ENCODE results near the gene ACTA2.

The ACTA2 gene

GRCh38 chr10:88957381-88957780, 4.8 kb upstream of the ACTA2 start:
- Histone ChIP-seq H3K4me1 (ENCODE audit: control insufficient read depth, insufficient read depth, low read length) (peaks cover 4% of the 10 kb centered on the region), H3K9me3 (ENCODE audit: control insufficient read depth, low read length) (no peaks in the 10 kb centered on the region), H3K27ac (ENCODE audit: insufficient read depth, low read depth, low read length, poor library complexity, severe bottlenecking) (no peak overlapping the region), H3K4me3 (ENCODE audit: insufficient read depth, low read depth, low read length) (no peak overlapping the region), H3K36me3 (ENCODE audit: control insufficient read depth, insufficient read depth, low read length) (no peaks in the 10 kb centered on the region), H3K27me3 (ENCODE audit: control insufficient read depth, insufficient read depth, low read length, poor library complexity, severe bottlenecking) (no peaks in the 10 kb centered on the region)
- 93 to 95% methylated on average over 1 of the region's 1 CpG for WGBS, 2 experiments

GRCh38 chr10:88954458-88955083, 2.0 kb upstream of the ACTA2 start:
- Histone ChIP-seq H3K27me3 (ENCODE audit: control insufficient read depth, insufficient read depth, low read length, poor library complexity, severe bottlenecking) (no peaks in the 10 kb centered on the region), H3K27ac (ENCODE audit: insufficient read depth, low read depth, low read length, poor library complexity, severe bottlenecking) (no peak overlapping the region), H3K9me3 (ENCODE audit: control insufficient read depth, low read length) (no peaks in the 10 kb centered on the region), H3K36me3 (ENCODE audit: control insufficient read depth, insufficient read depth, low read length) (no peaks in the 10 kb centered on the region), H3K4me3 (ENCODE audit: insufficient read depth, low read depth, low read length) (no peak overlapping the region), H3K4me1 (ENCODE audit: control insufficient read depth, insufficient read depth, low read length) (peaks cover 14% of the 10 kb centered on the region)
- 87 to 100% methylated on average over 1 to 3 of the region's 4 CpGs for WGBS, 2 experiments

GRCh38 chr10:88953662-88954061, 1.1 kb upstream of the ACTA2 start:
- WGBS, 2 experiments, result 88 to 90% methylated on average over 5 of the region's 5 CpGs
- Histone ChIP-seq H3K27ac (ENCODE audit: insufficient read depth, low read depth, low read length, poor library complexity, severe bottlenecking) (no peak overlapping the region), H3K9me3 (ENCODE audit: control insufficient read depth, low read length) (no peaks in the 10 kb centered on the region), H3K27me3 (ENCODE audit: control insufficient read depth, insufficient read depth, low read length, poor library complexity, severe bottlenecking) (no peaks in the 10 kb centered on the region), H3K4me1 (ENCODE audit: control insufficient read depth, insufficient read depth, low read length) (peaks cover 14% of the 10 kb centered on the region), H3K4me3 (ENCODE audit: insufficient read depth, low read depth, low read length) (no peak overlapping the region), H3K36me3 (ENCODE audit: control insufficient read depth, insufficient read depth, low read length) (no peaks in the 10 kb centered on the region)

- no peaks in the 10 kb centered on the region for H3K27me3 ChIP-seq (ENCODE audit: control insufficient read depth, insufficient read depth, low read length, poor library complexity, severe bottlenecking)
- no peak overlapping the region for H3K27ac ChIP-seq (ENCODE audit: insufficient read depth, low read depth, low read length, poor library complexity, severe bottlenecking)
- H3K36me3 ChIP-seq (ENCODE audit: control insufficient read depth, insufficient read depth, low read length), result no peaks in the 10 kb centered on the region
- no peaks in the 10 kb centered on the region for H3K9me3 ChIP-seq (ENCODE audit: control insufficient read depth, low read length)
- H3K4me1 ChIP-seq (ENCODE audit: control insufficient read depth, insufficient read depth, low read length), result peaks cover 14% of the 10 kb centered on the region
- WGBS, 2 experiments, result 88 to 92% methylated on average over 3 of the region's 3 CpGs
- H3K4me3 ChIP-seq (ENCODE audit: insufficient read depth, low read depth, low read length), result no peak overlapping the region
These were observed 2.4 kb downstream of the ACTA2 start for GRCh38 chr10:88949912-88950837.

- no peak overlapping the region for H3K27ac ChIP-seq (ENCODE audit: insufficient read depth, low read depth, low read length, poor library complexity, severe bottlenecking)
- peaks cover 14% of the 10 kb centered on the region for H3K4me1 ChIP-seq (ENCODE audit: control insufficient read depth, insufficient read depth, low read length)
- no peaks in the 10 kb centered on the region for H3K27me3 ChIP-seq (ENCODE audit: control insufficient read depth, insufficient read depth, low read length, poor library complexity, severe bottlenecking)
- 93 to 97% methylated on average over 2 of the region's 2 CpGs for WGBS, 2 experiments
- no peaks in the 10 kb centered on the region for H3K9me3 ChIP-seq (ENCODE audit: control insufficient read depth, low read length)
- no peak overlapping the region for H3K4me3 ChIP-seq (ENCODE audit: insufficient read depth, low read depth, low read length)
- H3K36me3 ChIP-seq (ENCODE audit: control insufficient read depth, insufficient read depth, low read length), result no peaks in the 10 kb centered on the region
These were observed 3.5 kb downstream of the ACTA2 start for GRCh38 chr10:88949051-88949450.

GRCh38 chr10:88946965-88947590, 5.5 kb downstream of the ACTA2 start:
- H3K9me3 ChIP-seq (ENCODE audit: control insufficient read depth, low read length), result no peaks in the 10 kb centered on the region
- no peaks in the 10 kb centered on the region for H3K27me3 ChIP-seq (ENCODE audit: control insufficient read depth, insufficient read depth, low read length, poor library complexity, severe bottlenecking)
- WGBS, 2 experiments, result 90 to 97% methylated on average over 4 of the region's 6 CpGs
- peaks cover 11% of the 10 kb centered on the region for H3K4me1 ChIP-seq (ENCODE audit: control insufficient read depth, insufficient read depth, low read length)
- H3K27ac ChIP-seq (ENCODE audit: insufficient read depth, low read depth, low read length, poor library complexity, severe bottlenecking), result no peak overlapping the region
- no peaks in the 10 kb centered on the region for H3K36me3 ChIP-seq (ENCODE audit: control insufficient read depth, insufficient read depth, low read length)
- no peak overlapping the region for H3K4me3 ChIP-seq (ENCODE audit: insufficient read depth, low read depth, low read length)

GRCh38 chr10:88946200-88946599, 6.4 kb downstream of the ACTA2 start:
- Histone ChIP-seq H3K36me3 (ENCODE audit: control insufficient read depth, insufficient read depth, low read length) (no peaks in the 10 kb centered on the region), H3K27me3 (ENCODE audit: control insufficient read depth, insufficient read depth, low read length, poor library complexity, severe bottlenecking) (no peaks in the 10 kb centered on the region), H3K4me1 (ENCODE audit: control insufficient read depth, insufficient read depth, low read length) (peaks cover 6% of the 10 kb centered on the region), H3K4me3 (ENCODE audit: insufficient read depth, low read depth, low read length) (no peak overlapping the region), H3K9me3 (ENCODE audit: control insufficient read depth, low read length) (no peaks in the 10 kb centered on the region), H3K27ac (ENCODE audit: insufficient read depth, low read depth, low read length, poor library complexity, severe bottlenecking) (no peak overlapping the region)
- WGBS, 2 experiments, result 89 to 97% methylated on average over 1 of the region's 1 CpG

GRCh38 chr10:88944813-88945212, 7.8 kb downstream of the ACTA2 start:
- Histone ChIP-seq H3K27me3 (ENCODE audit: control insufficient read depth, insufficient read depth, low read length, poor library complexity, severe bottlenecking) (no peaks in the 10 kb centered on the region), H3K4me3 (ENCODE audit: insufficient read depth, low read depth, low read length) (no peak overlapping the region), H3K36me3 (ENCODE audit: control insufficient read depth, insufficient read depth, low read length) (no peaks in the 10 kb centered on the region), H3K9me3 (ENCODE audit: control insufficient read depth, low read length) (no peaks in the 10 kb centered on the region), H3K27ac (ENCODE audit: insufficient read depth, low read depth, low read length, poor library complexity, severe bottlenecking) (no peak overlapping the region), H3K4me1 (ENCODE audit: control insufficient read depth, insufficient read depth, low read length) (no peaks in the 10 kb centered on the region)
- 85 to 90% methylated on average over 1 to 2 of the region's 3 CpGs for WGBS, 2 experiments

- 94 to 98% methylated on average over 3 of the region's 3 CpGs for WGBS, 2 experiments
- H3K4me3 ChIP-seq (ENCODE audit: insufficient read depth, low read depth, low read length), result no peak overlapping the region
- H3K27me3 ChIP-seq (ENCODE audit: control insufficient read depth, insufficient read depth, low read length, poor library complexity, severe bottlenecking), result no peaks in the 10 kb centered on the region
- no peak overlapping the region for H3K27ac ChIP-seq (ENCODE audit: insufficient read depth, low read depth, low read length, poor library complexity, severe bottlenecking)
- H3K9me3 ChIP-seq (ENCODE audit: control insufficient read depth, low read length), result no peaks in the 10 kb centered on the region
- H3K36me3 ChIP-seq (ENCODE audit: control insufficient read depth, insufficient read depth, low read length), result no peaks in the 10 kb centered on the region
- H3K4me1 ChIP-seq (ENCODE audit: control insufficient read depth, insufficient read depth, low read length), result no peaks in the 10 kb centered on the region
These were observed 8.8 kb downstream of the ACTA2 start for GRCh38 chr10:88943778-88944177.

- Histone ChIP-seq H3K36me3 (ENCODE audit: control insufficient read depth, insufficient read depth, low read length) (no peaks in the 10 kb centered on the region), H3K27ac (ENCODE audit: insufficient read depth, low read depth, low read length, poor library complexity, severe bottlenecking) (no peak overlapping the region), H3K9me3 (ENCODE audit: control insufficient read depth, low read length) (no peaks in the 10 kb centered on the region), H3K27me3 (ENCODE audit: control insufficient read depth, insufficient read depth, low read length, poor library complexity, severe bottlenecking) (no peaks in the 10 kb centered on the region), H3K4me3 (ENCODE audit: insufficient read depth, low read depth, low read length) (no peak overlapping the region), H3K4me1 (ENCODE audit: control insufficient read depth, insufficient read depth, low read length) (no peaks in the 10 kb centered on the region)
- WGBS, 2 experiments, result 84 to 88% methylated on average over 6 of the region's 6 CpGs
These were observed 11.5 kb downstream of the ACTA2 start for GRCh38 chr10:88941026-88941425.
